SK-MEL-5 (cell line): ENCODE results near the gene WDR82. TPM values are rescaled to one million over a fixed set of nuclear protein-coding genes. Genes with fewer than 3 reads are reported as not detected.
"Not testable (repeated sequence)": the region's sequence is repeated elsewhere in the genome, so short reads cannot be mapped to it uniquely, and the experiment has no call there.

Experiments
- DNase-seq: peaks from one replicate; pipeline ENCODE4 v3.0.0-alpha.2; 2016; ENCODE audit warnings: low read depth, low spot score
- in situ Hi-C: cut with HindIII; loops from 2 replicates; pipeline ENCODE4 v1.10.0; 2016; ENCODE audit warnings: low sequenced_read_pairs, high pct_unique_total_duplicates, low pct_unique_long_range_greater_than_20kb
- total RNA-seq: library from RNA; depleted of rRNA; stranded (reverse); fragments of >200 nt; shearing (Covaris generic); gene quantifications from 2 replicates; pipeline ENCODE4 v1.2.3, GENCODE V29; 2014

Gene WDR82
- total RNA-seq, 1 experiment from 2014 or later, result 44.2 TPM

DNA sequence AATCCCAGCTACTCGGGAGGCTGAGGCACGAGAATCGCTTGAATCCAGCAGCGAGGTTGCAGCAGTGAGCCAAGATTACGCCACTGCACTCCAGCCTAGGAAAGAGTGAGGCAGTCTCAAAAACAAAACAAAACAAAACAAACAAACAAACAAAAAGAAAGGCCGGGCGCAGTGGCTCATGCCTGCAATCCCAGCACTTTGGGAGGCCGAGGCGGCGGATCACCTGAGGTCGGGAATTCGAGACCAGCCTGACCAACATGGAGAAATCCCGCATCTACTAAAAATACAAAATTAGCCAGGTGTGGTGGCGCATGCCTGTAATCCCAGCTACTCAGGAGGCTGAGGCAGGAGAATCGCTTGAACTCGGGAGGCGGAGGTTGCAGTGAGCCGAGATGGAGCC, 3.7 kb downstream of the WDR82 start:
- DNase-seq, in situ Hi-C loops: not testable (repeated sequence)

- in situ Hi-C loops, result no loop called here
- DNase-seq, result no peak
These were observed 5.6 kb downstream of the WDR82 start for GRCh38 chr3:52272831-52273230.

GRCh38 chr3:52272172-52272571, 6.3 kb downstream of the WDR82 start:
- in situ Hi-C loops, result not testable (repeated sequence)

GRCh38 chr3:52270252-52270754, 8.1 kb downstream of the WDR82 start:
- no peak for DNase-seq
- in situ Hi-C loops, result no loop called here

More at GRCh38 chr3:52272172-52272571, 6.3 kb downstream of the WDR82 start:
- DNase-seq, result not testable (repeated sequence)

- in situ Hi-C loops, result no loop called here
- DNase-seq, result no peak
These were observed 8.7 kb downstream of the WDR82 start for GRCh38 chr3:52269776-52270175.

GRCh38 chr3:52268036-52268435, 10.4 kb downstream of the WDR82 start:
- in situ Hi-C loops, result no loop called here
- DNase-seq, result no peak

DNA sequence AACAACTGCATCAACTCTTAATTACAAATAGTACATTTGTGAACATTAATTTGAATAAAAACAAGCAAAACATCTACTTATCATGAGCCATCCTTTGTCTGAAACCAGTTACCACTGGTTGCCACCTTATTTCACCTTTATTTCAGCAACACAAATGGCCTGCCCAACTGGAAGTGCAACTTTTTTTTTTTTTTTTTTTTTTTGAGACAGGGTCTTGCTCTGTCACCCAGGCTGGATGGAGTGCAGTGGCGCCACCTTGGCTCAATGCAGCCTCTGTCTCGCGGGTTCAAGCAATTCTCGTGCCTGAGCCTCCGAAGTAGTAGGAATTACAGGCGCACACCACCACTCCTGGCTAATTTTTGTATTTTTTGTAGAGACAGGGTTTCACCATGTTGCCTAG, 13.1 kb downstream of the WDR82 start:
- DNase-seq, result no peak
- in situ Hi-C loops, result no loop called here

- in situ Hi-C loops, result no loop called here
- no peak for DNase-seq
These were observed 16.0 kb downstream of the WDR82 start for GRCh38 chr3:52262447-52262846.

DNA sequence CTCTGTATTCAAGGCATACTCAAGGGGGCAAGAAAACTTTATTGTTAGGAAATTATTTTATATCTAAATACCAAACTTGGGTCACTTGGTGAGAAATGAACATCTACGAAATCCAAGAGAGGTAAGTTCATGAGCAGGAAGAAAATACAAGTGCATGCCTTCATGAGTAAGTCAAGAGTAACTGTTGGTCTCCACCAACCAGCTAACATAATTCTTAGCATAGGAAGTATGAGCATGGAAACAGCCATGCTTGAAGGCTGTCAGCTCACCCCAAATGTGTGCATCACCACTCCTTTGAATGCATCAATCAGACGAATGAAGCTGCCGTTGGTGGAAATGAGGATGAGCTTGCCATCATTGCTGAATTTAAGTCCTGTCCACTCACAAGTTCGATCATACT, 19.0 kb downstream of the WDR82 start:
- in situ Hi-C loops, result no loop called here
- DNase-seq, result no peak

DNA sequence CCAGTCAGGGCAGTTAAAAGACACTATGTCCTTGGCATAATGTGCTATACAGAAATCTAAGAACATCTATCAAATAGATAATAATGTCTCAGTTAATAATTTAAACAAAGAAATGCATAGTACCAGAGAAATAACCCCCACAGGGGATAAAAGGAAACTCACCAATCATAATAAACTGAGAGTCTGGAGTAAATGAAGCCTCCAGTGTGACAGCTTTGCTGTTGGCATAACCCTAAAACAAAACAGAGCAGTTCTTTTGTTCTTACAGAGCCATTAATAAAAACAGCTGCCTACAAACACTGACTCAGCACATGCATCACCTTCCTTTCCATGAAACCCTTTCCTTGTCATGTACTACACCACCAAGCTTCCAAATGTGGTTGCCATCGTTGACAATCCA, 19.4 kb downstream of the WDR82 start:
- no peak for DNase-seq
- in situ Hi-C loops, result no loop called here

GRCh38 chr3:52257911-52258310, 20.5 kb downstream of the WDR82 start:
- no peak for DNase-seq
- in situ Hi-C loops, result no loop called here

DNA sequence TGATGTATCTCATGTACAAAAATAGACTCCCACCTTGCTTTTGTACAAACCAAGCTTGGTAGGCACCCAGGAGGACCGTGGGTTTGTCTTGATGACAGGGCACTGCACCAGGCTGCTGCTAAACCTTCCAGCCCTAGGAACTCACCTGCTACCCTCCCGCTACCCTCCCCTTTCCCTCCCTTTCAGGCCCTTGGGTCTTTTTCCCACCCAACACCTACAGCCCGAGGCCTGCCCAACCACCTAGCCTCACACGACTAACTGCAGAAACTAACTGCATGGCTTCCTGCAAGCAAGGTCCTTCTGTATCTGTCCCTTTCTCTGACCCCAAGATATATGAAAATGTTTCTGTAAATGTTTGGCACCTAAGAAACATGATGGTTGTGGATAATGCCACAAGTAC, 21.8 kb downstream of the WDR82 start:
- in situ Hi-C loops, result no loop called here
- no peak for DNase-seq

- in situ Hi-C loops, result no loop called here
- DNase-seq, result no peak
These were observed 22.3 kb downstream of the WDR82 start for GRCh38 chr3:52256159-52256558.

DNA sequence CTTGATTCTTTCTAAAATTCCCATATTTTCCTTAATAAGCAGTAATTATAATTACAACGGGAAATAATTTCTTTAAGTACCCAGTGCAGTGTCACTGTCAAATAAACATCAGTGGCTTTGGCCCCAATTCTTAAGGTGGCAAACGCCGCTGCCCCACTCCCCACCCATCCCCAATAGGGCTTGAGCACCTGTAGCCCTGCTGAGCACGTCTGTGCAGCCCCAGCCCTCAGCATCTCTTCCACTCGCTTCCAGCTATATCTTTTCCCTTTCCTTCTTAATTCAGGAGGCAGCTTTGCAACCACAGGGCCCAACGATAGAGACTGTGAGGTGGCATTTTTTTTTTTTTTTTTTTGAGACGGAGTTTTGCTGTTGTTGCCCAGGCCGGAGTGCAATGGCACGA, 23.8 kb downstream of the WDR82 start:
- no peak for DNase-seq
- in situ Hi-C loops, result no loop called here

GRCh38 chr3:52253314-52254304, 24.8 kb downstream of the WDR82 start:
- in situ Hi-C loops, result no loop called here
- no peak for DNase-seq

GRCh38 chr3:52250122-52250521, 28.3 kb downstream of the WDR82 start:
- in situ Hi-C loops, result no loop called here
- no peak for DNase-seq

DNA sequence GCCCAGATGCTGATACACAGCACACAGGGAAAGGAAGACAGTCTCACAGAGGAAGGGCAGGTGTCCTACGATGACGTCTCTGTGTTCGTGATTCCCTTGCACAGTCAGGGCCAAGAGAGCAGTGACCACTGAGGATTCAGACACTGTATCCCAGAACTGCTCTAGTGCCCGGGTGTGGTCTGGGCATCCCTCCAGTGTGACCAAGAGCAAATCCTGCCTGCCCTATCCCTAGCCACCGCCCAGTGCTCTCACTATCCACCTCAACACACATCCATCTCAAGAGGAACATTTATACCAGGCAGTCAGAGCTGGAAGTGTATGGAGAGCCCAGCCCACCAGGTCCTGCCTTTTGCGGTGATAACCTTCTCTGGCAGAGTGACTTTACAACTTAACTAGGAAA, 28.8 kb downstream of the WDR82 start:
- in situ Hi-C loops, result no loop called here
- DNase-seq, result no peak

- DNase-seq, result no peak
- in situ Hi-C loops, result no loop called here
These were observed 29.5 kb downstream of the WDR82 start for GRCh38 chr3:52248816-52249547.
